ENCODE results near the gene SLC25A11. TPM values are rescaled to one million over a fixed set of nuclear protein-coding genes. Genes with fewer than 3 reads are reported as not detected.

Gene SLC25A11
- total RNA-seq, 1 donor from 2014 or later: 72.2 TPM

GRCh38 chr17:4958102-4958501 is 18.3 kb upstream of the SLC25A11 start:
- H3K36me3 Mint-ChIP-seq (ENCODE audit: unreplicated experiment): no peaks in the 10 kb centered on the region
- H3K27me3 Mint-ChIP-seq (ENCODE audit: unreplicated experiment): peaks cover 4% of the 10 kb centered on the region
- peaks cover 8% of the 10 kb centered on the region for H3K9me3 Mint-ChIP-seq (ENCODE audit: unreplicated experiment)
- no peak overlapping the region for H3K4me3 Mint-ChIP-seq (ENCODE audit: unreplicated experiment)
- H3K4me1 Mint-ChIP-seq (ENCODE audit: low read depth, unreplicated experiment): peaks cover 9% of the 10 kb centered on the region
- H3K27ac Mint-ChIP-seq (ENCODE audit: unreplicated experiment): no peak overlapping the region
- no peak for TF ChIP-seq CTCF (IDR thresholded peaks at IDR 0.05; ENCODE audit: partially characterized antibody, unreplicated experiment)
- no peak for DNase-seq

- H3K27ac Mint-ChIP-seq (ENCODE audit: unreplicated experiment): no peak overlapping the region
- no peaks in the 10 kb centered on the region for H3K36me3 Mint-ChIP-seq (ENCODE audit: unreplicated experiment)
- DNase-seq: no peak
- H3K27me3 Mint-ChIP-seq (ENCODE audit: unreplicated experiment): peaks cover 5% of the 10 kb centered on the region
- peaks cover 14% of the 10 kb centered on the region for H3K4me1 Mint-ChIP-seq (ENCODE audit: low read depth, unreplicated experiment)
- H3K4me3 Mint-ChIP-seq (ENCODE audit: unreplicated experiment): no peak overlapping the region
- H3K9me3 Mint-ChIP-seq (ENCODE audit: unreplicated experiment): peaks cover 9% of the 10 kb centered on the region
- no peak for TF ChIP-seq CTCF (IDR thresholded peaks at IDR 0.05; ENCODE audit: partially characterized antibody, unreplicated experiment)
Measured at GRCh38 chr17:4956493-4957061, 16.7 kb upstream of the SLC25A11 start.

- no peak for DNase-seq
- H3K36me3 Mint-ChIP-seq (ENCODE audit: unreplicated experiment): no peaks in the 10 kb centered on the region
- peaks cover 24% of the 10 kb centered on the region for H3K4me1 Mint-ChIP-seq (ENCODE audit: low read depth, unreplicated experiment)
- H3K27me3 Mint-ChIP-seq (ENCODE audit: unreplicated experiment): peaks cover 5% of the 10 kb centered on the region
- H3K27ac Mint-ChIP-seq (ENCODE audit: unreplicated experiment): no peak overlapping the region
- peaks cover 13% of the 10 kb centered on the region for H3K9me3 Mint-ChIP-seq (ENCODE audit: unreplicated experiment)
- TF ChIP-seq CTCF (IDR thresholded peaks at IDR 0.05; ENCODE audit: partially characterized antibody, unreplicated experiment): no peak
- H3K4me3 Mint-ChIP-seq (ENCODE audit: unreplicated experiment): no peak overlapping the region
Measured at GRCh38 chr17:4955091-4955490, 15.2 kb upstream of the SLC25A11 start.

GRCh38 chr17:4953451-4953961 is 13.7 kb upstream of the SLC25A11 start:
- peak overlapping the region; percentile 48 for H3K27ac Mint-ChIP-seq (ENCODE audit: unreplicated experiment)
- peak overlapping the region; percentile 35 for H3K4me3 Mint-ChIP-seq (ENCODE audit: unreplicated experiment)
- no peaks in the 10 kb centered on the region for H3K36me3 Mint-ChIP-seq (ENCODE audit: unreplicated experiment)
- peaks cover 19% of the 10 kb centered on the region for H3K4me1 Mint-ChIP-seq (ENCODE audit: low read depth, unreplicated experiment)
- H3K27me3 Mint-ChIP-seq (ENCODE audit: unreplicated experiment): peaks cover 7% of the 10 kb centered on the region
- DNase-seq: no peak
- no peak for TF ChIP-seq CTCF (IDR thresholded peaks at IDR 0.05; ENCODE audit: partially characterized antibody, unreplicated experiment)
- H3K9me3 Mint-ChIP-seq (ENCODE audit: unreplicated experiment): peaks cover 14% of the 10 kb centered on the region

- no peak for DNase-seq
- H3K27ac Mint-ChIP-seq (ENCODE audit: unreplicated experiment): peak overlapping the region; percentile 94
- peaks cover 23% of the 10 kb centered on the region for H3K4me1 Mint-ChIP-seq (ENCODE audit: low read depth, unreplicated experiment)
- peaks cover 6% of the 10 kb centered on the region for H3K27me3 Mint-ChIP-seq (ENCODE audit: unreplicated experiment)
- H3K36me3 Mint-ChIP-seq (ENCODE audit: unreplicated experiment): peaks cover 5% of the 10 kb centered on the region
- H3K9me3 Mint-ChIP-seq (ENCODE audit: unreplicated experiment): peaks cover 17% of the 10 kb centered on the region
- no peak for TF ChIP-seq CTCF (IDR thresholded peaks at IDR 0.05; ENCODE audit: partially characterized antibody, unreplicated experiment)
- peak overlapping the region; percentile 88 for H3K4me3 Mint-ChIP-seq (ENCODE audit: unreplicated experiment)
Measured at GRCh38 chr17:4951486-4951885, 11.6 kb upstream of the SLC25A11 start.
